ENCODE data around the gene PPP2CA. TPM values are rescaled to one million over a fixed set of nuclear protein-coding genes. Genes with fewer than 3 reads are reported as not detected.

PPP2CA gene
- total and polyA plus RNA-seq, 2 of the 8 experiments (the other 6 are each of a cell fraction or from before 2014, with no cell fraction given), result 75.0 to 205 TPM

DNA sequence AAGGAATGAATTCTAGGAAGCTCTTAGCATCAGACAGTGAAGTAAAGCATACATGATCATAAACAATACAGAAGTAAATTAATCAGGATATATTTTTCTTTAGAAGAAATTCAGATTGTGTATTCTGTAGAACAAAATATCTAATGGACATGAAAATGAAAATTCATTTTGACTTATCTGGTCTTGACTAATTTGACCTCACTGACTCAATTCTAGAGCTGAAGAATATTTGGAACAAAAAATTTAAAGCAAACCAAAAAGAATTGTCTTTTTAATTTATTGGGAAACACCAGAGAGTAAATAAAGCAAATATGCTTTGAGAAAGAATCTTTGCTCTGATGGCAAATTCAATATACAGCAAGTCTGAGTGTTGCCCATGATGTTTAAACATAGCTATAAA is 2.8 kb upstream of the PPP2CA start (continued):
- TF ChIP-seq, protein P1, sequence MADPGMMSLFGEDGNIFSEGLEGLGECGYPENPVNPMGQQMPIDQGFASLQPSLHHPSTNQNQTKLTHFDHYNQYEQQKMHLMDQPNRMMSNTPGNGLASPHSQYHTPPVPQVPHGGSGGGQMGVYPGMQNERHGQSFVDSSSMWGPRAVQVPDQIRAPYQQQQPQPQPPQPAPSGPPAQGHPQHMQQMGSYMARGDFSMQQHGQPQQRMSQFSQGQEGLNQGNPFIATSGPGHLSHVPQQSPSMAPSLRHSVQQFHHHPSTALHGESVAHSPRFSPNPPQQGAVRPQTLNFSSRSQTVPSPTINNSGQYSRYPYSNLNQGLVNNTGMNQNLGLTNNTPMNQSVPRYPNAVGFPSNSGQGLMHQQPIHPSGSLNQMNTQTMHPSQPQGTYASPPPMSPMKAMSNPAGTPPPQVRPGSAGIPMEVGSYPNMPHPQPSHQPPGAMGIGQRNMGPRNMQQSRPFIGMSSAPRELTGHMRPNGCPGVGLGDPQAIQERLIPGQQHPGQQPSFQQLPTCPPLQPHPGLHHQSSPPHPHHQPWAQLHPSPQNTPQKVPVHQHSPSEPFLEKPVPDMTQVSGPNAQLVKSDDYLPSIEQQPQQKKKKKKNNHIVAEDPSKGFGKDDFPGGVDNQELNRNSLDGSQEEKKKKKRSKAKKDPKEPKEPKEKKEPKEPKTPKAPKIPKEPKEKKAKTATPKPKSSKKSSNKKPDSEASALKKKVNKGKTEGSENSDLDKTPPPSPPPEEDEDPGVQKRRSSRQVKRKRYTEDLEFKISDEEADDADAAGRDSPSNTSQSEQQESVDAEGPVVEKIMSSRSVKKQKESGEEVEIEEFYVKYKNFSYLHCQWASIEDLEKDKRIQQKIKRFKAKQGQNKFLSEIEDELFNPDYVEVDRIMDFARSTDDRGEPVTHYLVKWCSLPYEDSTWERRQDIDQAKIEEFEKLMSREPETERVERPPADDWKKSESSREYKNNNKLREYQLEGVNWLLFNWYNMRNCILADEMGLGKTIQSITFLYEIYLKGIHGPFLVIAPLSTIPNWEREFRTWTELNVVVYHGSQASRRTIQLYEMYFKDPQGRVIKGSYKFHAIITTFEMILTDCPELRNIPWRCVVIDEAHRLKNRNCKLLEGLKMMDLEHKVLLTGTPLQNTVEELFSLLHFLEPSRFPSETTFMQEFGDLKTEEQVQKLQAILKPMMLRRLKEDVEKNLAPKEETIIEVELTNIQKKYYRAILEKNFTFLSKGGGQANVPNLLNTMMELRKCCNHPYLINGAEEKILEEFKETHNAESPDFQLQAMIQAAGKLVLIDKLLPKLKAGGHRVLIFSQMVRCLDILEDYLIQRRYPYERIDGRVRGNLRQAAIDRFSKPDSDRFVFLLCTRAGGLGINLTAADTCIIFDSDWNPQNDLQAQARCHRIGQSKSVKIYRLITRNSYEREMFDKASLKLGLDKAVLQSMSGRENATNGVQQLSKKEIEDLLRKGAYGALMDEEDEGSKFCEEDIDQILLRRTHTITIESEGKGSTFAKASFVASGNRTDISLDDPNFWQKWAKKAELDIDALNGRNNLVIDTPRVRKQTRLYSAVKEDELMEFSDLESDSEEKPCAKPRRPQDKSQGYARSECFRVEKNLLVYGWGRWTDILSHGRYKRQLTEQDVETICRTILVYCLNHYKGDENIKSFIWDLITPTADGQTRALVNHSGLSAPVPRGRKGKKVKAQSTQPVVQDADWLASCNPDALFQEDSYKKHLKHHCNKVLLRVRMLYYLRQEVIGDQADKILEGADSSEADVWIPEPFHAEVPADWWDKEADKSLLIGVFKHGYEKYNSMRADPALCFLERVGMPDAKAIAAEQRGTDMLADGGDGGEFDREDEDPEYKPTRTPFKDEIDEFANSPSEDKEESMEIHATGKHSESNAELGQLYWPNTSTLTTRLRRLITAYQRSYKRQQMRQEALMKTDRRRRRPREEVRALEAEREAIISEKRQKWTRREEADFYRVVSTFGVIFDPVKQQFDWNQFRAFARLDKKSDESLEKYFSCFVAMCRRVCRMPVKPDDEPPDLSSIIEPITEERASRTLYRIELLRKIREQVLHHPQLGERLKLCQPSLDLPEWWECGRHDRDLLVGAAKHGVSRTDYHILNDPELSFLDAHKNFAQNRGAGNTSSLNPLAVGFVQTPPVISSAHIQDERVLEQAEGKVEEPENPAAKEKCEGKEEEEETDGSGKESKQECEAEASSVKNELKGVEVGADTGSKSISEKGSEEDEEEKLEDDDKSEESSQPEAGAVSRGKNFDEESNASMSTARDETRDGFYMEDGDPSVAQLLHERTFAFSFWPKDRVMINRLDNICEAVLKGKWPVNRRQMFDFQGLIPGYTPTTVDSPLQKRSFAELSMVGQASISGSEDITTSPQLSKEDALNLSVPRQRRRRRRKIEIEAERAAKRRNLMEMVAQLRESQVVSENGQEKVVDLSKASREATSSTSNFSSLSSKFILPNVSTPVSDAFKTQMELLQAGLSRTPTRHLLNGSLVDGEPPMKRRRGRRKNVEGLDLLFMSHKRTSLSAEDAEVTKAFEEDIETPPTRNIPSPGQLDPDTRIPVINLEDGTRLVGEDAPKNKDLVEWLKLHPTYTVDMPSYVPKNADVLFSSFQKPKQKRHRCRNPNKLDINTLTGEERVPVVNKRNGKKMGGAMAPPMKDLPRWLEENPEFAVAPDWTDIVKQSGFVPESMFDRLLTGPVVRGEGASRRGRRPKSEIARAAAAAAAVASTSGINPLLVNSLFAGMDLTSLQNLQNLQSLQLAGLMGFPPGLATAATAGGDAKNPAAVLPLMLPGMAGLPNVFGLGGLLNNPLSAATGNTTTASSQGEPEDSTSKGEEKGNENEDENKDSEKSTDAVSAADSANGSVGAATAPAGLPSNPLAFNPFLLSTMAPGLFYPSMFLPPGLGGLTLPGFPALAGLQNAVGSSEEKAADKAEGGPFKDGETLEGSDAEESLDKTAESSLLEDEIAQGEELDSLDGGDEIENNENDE (IDR thresholded peaks at IDR 0.05; ENCODE audit: insufficient replicate concordance, low read length), result no peak
- TF ChIP-seq RFX5 (IDR thresholded peaks at IDR 0.05; ENCODE audit: borderline replicate concordance, low read depth, low read length) (no peak), JUND (IDR thresholded peaks at IDR 0.05; ENCODE audit: low read length) (no peak)
- TF ChIP-seq, protein P2, sequence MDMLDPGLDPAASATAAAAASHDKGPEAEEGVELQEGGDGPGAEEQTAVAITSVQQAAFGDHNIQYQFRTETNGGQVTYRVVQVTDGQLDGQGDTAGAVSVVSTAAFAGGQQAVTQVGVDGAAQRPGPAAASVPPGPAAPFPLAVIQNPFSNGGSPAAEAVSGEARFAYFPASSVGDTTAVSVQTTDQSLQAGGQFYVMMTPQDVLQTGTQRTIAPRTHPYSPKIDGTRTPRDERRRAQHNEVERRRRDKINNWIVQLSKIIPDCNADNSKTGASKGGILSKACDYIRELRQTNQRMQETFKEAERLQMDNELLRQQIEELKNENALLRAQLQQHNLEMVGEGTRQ (IDR thresholded peaks at IDR 0.05; ENCODE audit: low read length), result no peak
